Measurements from ENCODE around the gene DNAI2. TPM values are rescaled to one million over a fixed set of nuclear protein-coding genes. Genes with fewer than 3 reads are reported as not detected.
"Not testable (repeated sequence)": the region's sequence is repeated elsewhere in the genome, so short reads cannot be mapped to it uniquely, and the experiment has no call there.

DNAI2 gene
- total RNA-seq, 1 experiment from 2014 or later, result not detected

GRCh38 chr17:74276051-74276476, 2.0 kb downstream of the DNAI2 start:
- ChIA-PET CTCF (no interaction called here), POLR2A (no interaction called here)
- H3K4me3 Mint-ChIP-seq (ENCODE audit: unreplicated experiment), result no peak overlapping the region
- H3K36me3 Mint-ChIP-seq (ENCODE audit: insufficient read depth, unreplicated experiment), result no peaks in the 10 kb centered on the region
- H3K27me3 ChIP-seq (replicated peaks; ENCODE audit: control insufficient read depth, insufficient read depth, low read length), result no peaks in the 10 kb centered on the region; the same call in 1 of the 2 replicates
- no peaks in the 10 kb centered on the region for H3K36me3 ChIP-seq (ENCODE audit: control insufficient read depth, insufficient read depth, low read length)
- TF ChIP-seq CTCF (IDR thresholded peaks at IDR 0.05; ENCODE audit: insufficient read depth in 1 of 2, low read depth in 1 of 2, low read length in 1 of 2, severe bottlenecking in 1 of 2, unreplicated experiment in 1 of 2), result no peak
- H3K9me3 ChIP-seq, result no peaks in the 10 kb centered on the region
- no peaks in the 10 kb centered on the region for H3K4me1 ChIP-seq
- H3K9me3 Mint-ChIP-seq (ENCODE audit: unreplicated experiment), result no peaks in the 10 kb centered on the region
- peaks cover 6% of the 10 kb centered on the region for H3K4me1 Mint-ChIP-seq (ENCODE audit: low read depth, unreplicated experiment)
- no peak for DNase-seq
- no TSS peak for BruUV-seq (replicated peaks)
- H3K27ac Mint-ChIP-seq (ENCODE audit: unreplicated experiment), result no peak overlapping the region
- intact Hi-C loops (cut with micrococcal nuclease; ENCODE audit: unreplicated experiment), result no loop called here
- no peak overlapping the region for H3K4me3 ChIP-seq (ENCODE audit: low read depth, low read length)
- peaks cover 10% of the 10 kb centered on the region for H3K27me3 Mint-ChIP-seq (ENCODE audit: insufficient read depth, unreplicated experiment)

- intact Hi-C loops (cut with micrococcal nuclease; ENCODE audit: unreplicated experiment), result no loop called here
- no TSS peak for BruUV-seq (replicated peaks)
- Histone ChIP-seq H3K4me3 (ENCODE audit: low read depth, low read length) (no peak overlapping the region), H3K9me3 (no peaks in the 10 kb centered on the region), H3K4me1 (no peaks in the 10 kb centered on the region), H3K36me3 (ENCODE audit: control insufficient read depth, insufficient read depth, low read length) (no peaks in the 10 kb centered on the region), H3K27me3 (replicated peaks; ENCODE audit: control insufficient read depth, insufficient read depth, low read length) (no peaks in the 10 kb centered on the region)
- no peak overlapping the region for H3K27ac Mint-ChIP-seq (ENCODE audit: unreplicated experiment)
- H3K36me3 Mint-ChIP-seq (ENCODE audit: insufficient read depth, unreplicated experiment), result no peaks in the 10 kb centered on the region
- ChIA-PET POLR2A (interaction anchor here (0.6 kb wide), 1 partner anchor 204 kb away, joined by 3 read pairs; no protein-coding TSS in a partner anchor), CTCF (no interaction called here)
- no peak for DNase-seq
- peaks cover 6% of the 10 kb centered on the region for H3K4me1 Mint-ChIP-seq (ENCODE audit: low read depth, unreplicated experiment)
- no peaks in the 10 kb centered on the region for H3K9me3 Mint-ChIP-seq (ENCODE audit: unreplicated experiment)
- TF ChIP-seq CTCF (IDR thresholded peaks at IDR 0.05; ENCODE audit: insufficient read depth in 1 of 2, low read depth in 1 of 2, low read length in 1 of 2, severe bottlenecking in 1 of 2, unreplicated experiment in 1 of 2), result no peak
- peaks cover 10% of the 10 kb centered on the region for H3K27me3 Mint-ChIP-seq (ENCODE audit: insufficient read depth, unreplicated experiment)
- H3K4me3 Mint-ChIP-seq (ENCODE audit: unreplicated experiment), result no peak overlapping the region
Measured at GRCh38 chr17:74276541-74277009, 2.5 kb downstream of the DNAI2 start.

DNA sequence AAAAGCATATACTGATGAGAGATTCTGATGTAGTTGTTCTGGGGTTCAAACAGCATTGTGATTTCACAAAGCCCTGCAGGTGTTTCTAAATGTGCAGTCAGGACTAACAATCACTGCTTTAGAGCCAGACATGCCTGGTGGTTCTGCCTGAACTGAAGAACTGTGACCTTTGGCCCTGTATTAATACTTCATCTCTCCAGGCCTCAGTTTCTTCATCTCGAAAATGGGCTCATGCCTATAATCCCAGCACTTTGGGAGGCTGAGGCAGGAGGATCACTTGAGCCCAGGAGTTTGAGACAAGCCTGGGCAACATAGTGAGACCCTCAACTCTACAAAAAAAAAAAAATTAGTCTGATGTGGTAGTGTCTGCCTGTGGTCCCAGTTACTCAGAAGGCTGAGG, 3.9 kb downstream of the DNAI2 start:
- no peaks in the 10 kb centered on the region for H3K9me3 Mint-ChIP-seq (ENCODE audit: unreplicated experiment)
- DNase-seq, result no peak
- H3K27me3 Mint-ChIP-seq (ENCODE audit: insufficient read depth, unreplicated experiment), result peaks cover 8% of the 10 kb centered on the region
- no peak overlapping the region for H3K27ac Mint-ChIP-seq (ENCODE audit: unreplicated experiment)
- no peak for TF ChIP-seq CTCF (IDR thresholded peaks at IDR 0.05; ENCODE audit: insufficient read depth in 1 of 2, low read depth in 1 of 2, low read length in 1 of 2, severe bottlenecking in 1 of 2, unreplicated experiment in 1 of 2)
- no peaks in the 10 kb centered on the region for H3K4me1 ChIP-seq
- no peaks in the 10 kb centered on the region for H3K36me3 Mint-ChIP-seq (ENCODE audit: insufficient read depth, unreplicated experiment)
- intact Hi-C loops (cut with micrococcal nuclease; ENCODE audit: unreplicated experiment), result no loop called here
- no peak overlapping the region for H3K4me3 ChIP-seq (ENCODE audit: low read depth, low read length)
- no TSS peak for BruUV-seq (replicated peaks)
- H3K4me3 Mint-ChIP-seq (ENCODE audit: unreplicated experiment), result no peak overlapping the region
- ChIA-PET POLR2A (no interaction called here), CTCF (no interaction called here)
- peaks cover 2% of the 10 kb centered on the region for H3K4me1 Mint-ChIP-seq (ENCODE audit: low read depth, unreplicated experiment)
- no peaks in the 10 kb centered on the region for H3K36me3 ChIP-seq (ENCODE audit: control insufficient read depth, insufficient read depth, low read length)
- no peaks in the 10 kb centered on the region for H3K27me3 ChIP-seq (replicated peaks; ENCODE audit: control insufficient read depth, insufficient read depth, low read length)
- H3K9me3 ChIP-seq, result no peaks in the 10 kb centered on the region

GRCh38 chr17:74279617-74280016, 5.6 kb downstream of the DNAI2 start:
- H3K9me3 ChIP-seq; H3K4me1 ChIP-seq; H3K27me3 Mint-ChIP-seq (ENCODE audit: insufficient read depth, unreplicated experiment); H3K27me3 ChIP-seq (replicated peaks; ENCODE audit: control insufficient read depth, insufficient read depth, low read length); CTCF ChIA-PET; H3K27ac Mint-ChIP-seq (ENCODE audit: unreplicated experiment); H3K36me3 Mint-ChIP-seq (ENCODE audit: insufficient read depth, unreplicated experiment); H3K4me3 Mint-ChIP-seq (ENCODE audit: unreplicated experiment); POLR2A ChIA-PET; intact Hi-C loops (cut with micrococcal nuclease; ENCODE audit: unreplicated experiment); H3K36me3 ChIP-seq (ENCODE audit: control insufficient read depth, insufficient read depth, low read length); BruUV-seq (replicated peaks); H3K4me3 ChIP-seq (ENCODE audit: low read depth, low read length); H3K9me3 Mint-ChIP-seq (ENCODE audit: unreplicated experiment); DNase-seq; H3K4me1 Mint-ChIP-seq (ENCODE audit: low read depth, unreplicated experiment): not testable (repeated sequence)

All from Caco-2 (cell line).